ENCODE data around the gene LAMC1.

LAMC1 gene

DNA sequence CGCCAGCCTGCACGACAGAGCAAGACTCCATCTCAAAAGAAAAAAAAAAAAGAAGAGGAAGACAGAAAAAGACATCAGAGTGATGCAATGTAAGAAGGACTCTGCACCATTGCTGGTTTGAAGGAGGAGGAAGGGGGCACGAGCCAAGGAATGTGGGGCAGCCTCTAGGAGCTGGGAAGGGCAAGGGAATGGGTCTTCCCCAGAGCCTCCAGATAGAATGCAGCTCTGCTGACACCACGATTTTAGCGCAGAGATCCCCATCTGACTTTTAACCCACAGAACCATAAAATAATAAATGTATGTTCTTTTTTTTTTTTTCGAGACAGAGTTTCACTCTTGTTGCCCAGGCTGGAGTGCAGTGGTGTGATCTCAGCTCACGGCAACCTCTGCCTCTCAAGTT lies 129.0 kb downstream of the LAMC1 start:
- no peak overlapping the region for H3K27ac ChIP-seq (ENCODE audit: extremely low read depth, low read depth, low read length)
- H3K4me3 ChIP-seq (ENCODE audit: low read depth, low read length) = no peak overlapping the region
- TF ChIP-seq GLIS2 (tag by site-specific recombination; IDR thresholded peaks at IDR 0.05) = no peak
- no peak for TF ChIP-seq ZNF266 (tag by site-specific recombination; IDR thresholded peaks at IDR 0.05; ENCODE audit: low read depth)
- TF ChIP-seq, protein P1, sequence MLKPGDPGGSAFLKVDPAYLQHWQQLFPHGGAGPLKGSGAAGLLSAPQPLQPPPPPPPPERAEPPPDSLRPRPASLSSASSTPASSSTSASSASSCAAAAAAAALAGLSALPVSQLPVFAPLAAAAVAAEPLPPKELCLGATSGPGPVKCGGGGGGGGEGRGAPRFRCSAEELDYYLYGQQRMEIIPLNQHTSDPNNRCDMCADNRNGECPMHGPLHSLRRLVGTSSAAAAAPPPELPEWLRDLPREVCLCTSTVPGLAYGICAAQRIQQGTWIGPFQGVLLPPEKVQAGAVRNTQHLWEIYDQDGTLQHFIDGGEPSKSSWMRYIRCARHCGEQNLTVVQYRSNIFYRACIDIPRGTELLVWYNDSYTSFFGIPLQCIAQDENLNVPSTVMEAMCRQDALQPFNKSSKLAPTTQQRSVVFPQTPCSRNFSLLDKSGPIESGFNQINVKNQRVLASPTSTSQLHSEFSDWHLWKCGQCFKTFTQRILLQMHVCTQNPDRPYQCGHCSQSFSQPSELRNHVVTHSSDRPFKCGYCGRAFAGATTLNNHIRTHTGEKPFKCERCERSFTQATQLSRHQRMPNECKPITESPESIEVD (tag by site-specific recombination; IDR thresholded peaks at IDR 0.05) = no peak
- TF ChIP-seq ZSCAN16 (tag by site-specific recombination; IDR thresholded peaks at IDR 0.05) = no peak
- no peak for TF ChIP-seq SP7 (tag by site-specific recombination; IDR thresholded peaks at IDR 0.05)
- TF ChIP-seq, protein P2, sequence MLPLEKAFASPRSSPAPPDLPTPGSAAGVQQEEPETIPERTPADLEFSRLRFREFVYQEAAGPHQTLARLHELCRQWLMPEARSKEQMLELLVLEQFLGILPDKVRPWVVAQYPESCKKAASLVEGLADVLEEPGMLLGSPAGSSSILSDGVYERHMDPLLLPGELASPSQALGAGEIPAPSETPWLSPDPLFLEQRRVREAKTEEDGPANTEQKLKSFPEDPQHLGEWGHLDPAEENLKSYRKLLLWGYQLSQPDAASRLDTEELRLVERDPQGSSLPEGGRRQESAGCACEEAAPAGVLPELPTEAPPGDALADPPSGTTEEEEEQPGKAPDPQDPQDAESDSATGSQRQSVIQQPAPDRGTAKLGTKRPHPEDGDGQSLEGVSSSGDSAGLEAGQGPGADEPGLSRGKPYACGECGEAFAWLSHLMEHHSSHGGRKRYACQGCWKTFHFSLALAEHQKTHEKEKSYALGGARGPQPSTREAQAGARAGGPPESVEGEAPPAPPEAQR (tag by site-specific recombination; IDR thresholded peaks at IDR 0.05) = no peak
- TF ChIP-seq ZNF830 (tag by site-specific recombination; IDR thresholded peaks at IDR 0.05; ENCODE audit: low read depth) = no peak
- no peak for TF ChIP-seq ZNF629 (tag by site-specific recombination; IDR thresholded peaks at IDR 0.05)
- TF ChIP-seq ZNF658 (tag by site-specific recombination; IDR thresholded peaks at IDR 0.05) = no peak
- TF ChIP-seq ZNF133 (tag by site-specific recombination; IDR thresholded peaks at IDR 0.05) = no peak
- no peak for TF ChIP-seq ZBTB20 (tag by site-specific recombination; IDR thresholded peaks at IDR 0.05)
- H3K9me3 ChIP-seq (ENCODE audit: control insufficient read depth, insufficient read depth, low read depth, low read length) = no peaks in the 10 kb centered on the region
- POLR2A ChIA-PET = interaction anchor here (0.7 kb wide), 1 partner anchor 86 kb away, joined by 3 read pairs; no protein-coding TSS in a partner anchor
- H3K36me3 ChIP-seq (ENCODE audit: control insufficient read depth in 2 of 2, insufficient read depth in 1 of 2, low read length in 2 of 2) = no peaks in the 10 kb centered on the region
- CTCF ChIA-PET = interaction anchor here (0.6 to 2.0 kb wide), 2 partner anchors 76 to 187 kb away, joined by 3 to 5 read pairs; no protein-coding TSS in a partner anchor
- no peaks in the 10 kb centered on the region for H3K4me1 ChIP-seq (ENCODE audit: control insufficient read depth, insufficient read depth, low read length)

DNA sequence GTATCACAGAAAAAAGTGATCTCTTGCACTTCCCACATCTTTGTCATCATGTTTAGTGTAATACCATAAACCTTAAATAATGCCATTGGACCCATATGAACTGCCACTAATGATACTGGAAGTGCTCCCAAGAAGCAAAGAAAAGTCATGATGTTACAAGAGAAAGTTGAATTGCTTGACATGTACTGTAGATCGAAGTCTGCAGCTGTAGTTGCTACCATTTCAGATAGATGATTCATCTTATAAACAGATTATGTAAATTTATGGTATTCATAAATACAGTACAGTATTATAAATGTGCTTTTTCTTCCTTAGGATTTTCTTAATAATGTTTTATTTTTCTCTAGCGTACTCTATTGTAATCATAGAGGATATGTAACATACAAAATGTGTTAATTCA lies 132.7 kb downstream of the LAMC1 start:
- Histone ChIP-seq H3K9me3 (ENCODE audit: control insufficient read depth, insufficient read depth, low read depth, low read length) (no peaks in the 10 kb centered on the region), H3K36me3 (ENCODE audit: control insufficient read depth in 2 of 2, insufficient read depth in 1 of 2, low read length in 2 of 2) (no peaks in the 10 kb centered on the region), H3K4me3 (ENCODE audit: low read depth, low read length) (no peak overlapping the region), H3K4me1 (ENCODE audit: control insufficient read depth, insufficient read depth, low read length) (no peaks in the 10 kb centered on the region), H3K27ac (ENCODE audit: extremely low read depth, low read depth, low read length) (no peak overlapping the region)
- CTCF ChIA-PET = no interaction called here
- POLR2A ChIA-PET = no interaction called here
- no peak for TF ChIP-seq ZNF585B (tag by site-specific recombination; IDR thresholded peaks at IDR 0.05)
- TF ChIP-seq FEZF1 (tag by site-specific recombination; IDR thresholded peaks at IDR 0.05) = no peak
- TF ChIP-seq ZBTB20 (tag by site-specific recombination; IDR thresholded peaks at IDR 0.05) = no peak
- TF ChIP-seq, protein P3, sequence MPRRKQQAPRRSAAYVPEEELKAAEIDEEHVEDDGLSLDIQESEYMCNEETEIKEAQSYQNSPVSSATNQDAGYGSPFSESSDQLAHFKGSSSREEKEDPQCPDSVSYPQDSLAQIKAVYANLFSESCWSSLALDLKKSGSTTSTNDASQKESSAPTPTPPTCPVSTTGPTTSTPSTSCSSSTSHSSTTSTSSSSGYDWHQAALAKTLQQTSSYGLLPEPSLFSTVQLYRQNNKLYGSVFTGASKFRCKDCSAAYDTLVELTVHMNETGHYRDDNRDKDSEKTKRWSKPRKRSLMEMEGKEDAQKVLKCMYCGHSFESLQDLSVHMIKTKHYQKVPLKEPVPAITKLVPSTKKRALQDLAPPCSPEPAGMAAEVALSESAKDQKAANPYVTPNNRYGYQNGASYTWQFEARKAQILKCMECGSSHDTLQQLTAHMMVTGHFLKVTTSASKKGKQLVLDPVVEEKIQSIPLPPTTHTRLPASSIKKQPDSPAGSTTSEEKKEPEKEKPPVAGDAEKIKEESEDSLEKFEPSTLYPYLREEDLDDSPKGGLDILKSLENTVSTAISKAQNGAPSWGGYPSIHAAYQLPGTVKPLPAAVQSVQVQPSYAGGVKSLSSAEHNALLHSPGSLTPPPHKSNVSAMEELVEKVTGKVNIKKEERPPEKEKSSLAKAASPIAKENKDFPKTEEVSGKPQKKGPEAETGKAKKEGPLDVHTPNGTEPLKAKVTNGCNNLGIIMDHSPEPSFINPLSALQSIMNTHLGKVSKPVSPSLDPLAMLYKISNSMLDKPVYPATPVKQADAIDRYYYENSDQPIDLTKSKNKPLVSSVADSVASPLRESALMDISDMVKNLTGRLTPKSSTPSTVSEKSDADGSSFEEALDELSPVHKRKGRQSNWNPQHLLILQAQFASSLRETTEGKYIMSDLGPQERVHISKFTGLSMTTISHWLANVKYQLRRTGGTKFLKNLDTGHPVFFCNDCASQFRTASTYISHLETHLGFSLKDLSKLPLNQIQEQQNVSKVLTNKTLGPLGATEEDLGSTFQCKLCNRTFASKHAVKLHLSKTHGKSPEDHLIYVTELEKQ (tag by site-specific recombination; IDR thresholded peaks at IDR 0.05; ENCODE audit: borderline replicate concordance) = no peak
- TF ChIP-seq ZNF157 (tag by site-specific recombination; IDR thresholded peaks at IDR 0.05) = no peak
- no peak for TF ChIP-seq MYNN (tag by site-specific recombination; IDR thresholded peaks at IDR 0.05; ENCODE audit: borderline replicate concordance)
- TF ChIP-seq ZNF174 (tag by site-specific recombination; IDR thresholded peaks at IDR 0.05) = no peak
- no peak for TF ChIP-seq ZXDB (tag by site-specific recombination; IDR thresholded peaks at IDR 0.05)
- no peak for TF ChIP-seq ZNF391 (tag by site-specific recombination; IDR thresholded peaks at IDR 0.05; ENCODE audit: borderline replicate concordance, low read depth)
- TF ChIP-seq, protein P4, sequence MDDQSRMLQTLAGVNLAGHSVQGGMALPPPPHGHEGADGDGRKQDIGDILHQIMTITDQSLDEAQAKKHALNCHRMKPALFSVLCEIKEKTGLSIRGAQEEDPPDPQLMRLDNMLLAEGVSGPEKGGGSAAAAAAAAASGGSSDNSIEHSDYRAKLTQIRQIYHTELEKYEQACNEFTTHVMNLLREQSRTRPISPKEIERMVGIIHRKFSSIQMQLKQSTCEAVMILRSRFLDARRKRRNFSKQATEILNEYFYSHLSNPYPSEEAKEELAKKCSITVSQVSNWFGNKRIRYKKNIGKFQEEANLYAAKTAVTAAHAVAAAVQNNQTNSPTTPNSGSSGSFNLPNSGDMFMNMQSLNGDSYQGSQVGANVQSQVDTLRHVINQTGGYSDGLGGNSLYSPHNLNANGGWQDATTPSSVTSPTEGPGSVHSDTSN (CRISPR knock-in tag; IDR thresholded peaks at IDR 0.05) = no peak
- no peak for TF ChIP-seq KLF1 (tag by site-specific recombination; IDR thresholded peaks at IDR 0.05)

Measured in HEK293 (cell line).